Endometrial microvascular endothelial cells (primary cell): ENCODE measurements around the gene XRCC5. TPM values are rescaled to one million over a fixed set of nuclear protein-coding genes. Genes with fewer than 3 reads are reported as not detected.
"Not testable (repeated sequence)": the region's sequence is repeated elsewhere in the genome, so short reads cannot be mapped to it uniquely, and the experiment has no call there.

Source experiments
- in situ Hi-C: cut with HindIII; loops from 2 replicates; pipeline ENCODE4 v1.10.0; 2017; ENCODE audit warnings: low sequenced_read_pairs, low pct_unique_long_range_greater_than_20kb; ENCODE audit errors: inconsistent ontology term
- total RNA-seq: library from RNA; depleted of rRNA; stranded (reverse); fragments of >200 nt; gene quantifications from one replicate; pipeline ENCODE4 v1.2.3, GENCODE V29; 2015; ENCODE audit errors: inconsistent ontology term

Gene XRCC5
- total RNA-seq, 1 donor from 2014 or later = 286 TPM

GRCh38 chr2:216181351-216181750, 72.2 kb downstream of the XRCC5 start:
- in situ Hi-C loops = no loop called here

GRCh38 chr2:216181953-216182461, 72.9 kb downstream of the XRCC5 start:
- in situ Hi-C loops = no loop called here

- in situ Hi-C loops = no loop called here
These were observed 74.3 kb downstream of the XRCC5 start for GRCh38 chr2:216183462-216183861.

GRCh38 chr2:216188559-216188850, 79.4 kb downstream of the XRCC5 start:
- in situ Hi-C loops = no loop called here

GRCh38 chr2:216188956-216189355, 79.8 kb downstream of the XRCC5 start:
- in situ Hi-C loops = no loop called here

- in situ Hi-C loops = no loop called here
These were observed 80.3 kb downstream of the XRCC5 start for GRCh38 chr2:216189410-216189809.

- in situ Hi-C loops = no loop called here
These were observed 83.0 kb downstream of the XRCC5 start for GRCh38 chr2:216192181-216192580.

- in situ Hi-C loops = no loop called here
These were observed 83.8 kb downstream of the XRCC5 start for GRCh38 chr2:216192931-216193330.

- in situ Hi-C loops = no loop called here
These were observed 84.9 kb downstream of the XRCC5 start for GRCh38 chr2:216194013-216194412.

GRCh38 chr2:216194561-216194960, 85.4 kb downstream of the XRCC5 start:
- in situ Hi-C loops = no loop called here

GRCh38 chr2:216195565-216196029, 86.4 kb downstream of the XRCC5 start:
- in situ Hi-C loops = no loop called here

- in situ Hi-C loops = no loop called here
These were observed 92.7 kb downstream of the XRCC5 start for GRCh38 chr2:216201692-216202306.

- in situ Hi-C loops = no loop called here
These were observed 93.6 kb downstream of the XRCC5 start for GRCh38 chr2:216202626-216203250.

GRCh38 chr2:216205486-216205885, 96.3 kb downstream of the XRCC5 start:
- in situ Hi-C loops = no loop called here

- in situ Hi-C loops = no loop called here
These were observed 97.0 kb downstream of the XRCC5 start for GRCh38 chr2:216206041-216206703.

- in situ Hi-C loops = no loop called here
These were observed 97.7 kb downstream of the XRCC5 start for GRCh38 chr2:216206821-216207220.

GRCh38 chr2:216208661-216209060, 99.5 kb downstream of the XRCC5 start:
- in situ Hi-C loops = not testable (repeated sequence)

GRCh38 chr2:216210701-216211540, 101.8 kb downstream of the XRCC5 start:
- in situ Hi-C loops = no loop called here

GRCh38 chr2:216211614-216212145, 102.5 kb downstream of the XRCC5 start:
- in situ Hi-C loops = no loop called here
